Measurements from ENCODE around the gene ZNRD2.

ZNRD2 gene

GRCh38 chr11:65545853-65546216 is 24.4 kb upstream of the ZNRD2 start:
- TF ChIP-seq SNAI2 (CRISPR knock-in tag; IDR thresholded peaks at IDR 0.05) (no peak), ZFP30 (CRISPR knock-in tag; IDR thresholded peaks at IDR 0.05) (no peak), ISL1 (CRISPR knock-in tag; IDR thresholded peaks at IDR 0.05) (no peak), CSDC2 (CRISPR knock-in tag; IDR thresholded peaks at IDR 0.05) (no peak), OSR1 (CRISPR knock-in tag; IDR thresholded peaks at IDR 0.05) (no peak), ZFP3 (CRISPR knock-in tag; IDR thresholded peaks at IDR 0.05) (no peak), CREB5 (CRISPR knock-in tag; IDR thresholded peaks at IDR 0.05; ENCODE audit: low read depth) (no peak), PATZ1 (CRISPR knock-in tag; IDR thresholded peaks at IDR 0.05; ENCODE audit: borderline replicate concordance) (no peak), TOX (CRISPR knock-in tag; IDR thresholded peaks at IDR 0.05; ENCODE audit: borderline replicate concordance) (no peak), CSRNP3 (CRISPR knock-in tag; IDR thresholded peaks at IDR 0.05) (no peak), ZC3H10 (CRISPR knock-in tag; IDR thresholded peaks at IDR 0.05) (no peak), BACH2 (CRISPR knock-in tag; IDR thresholded peaks at IDR 0.05; ENCODE audit: borderline replicate concordance) (no peak), ZNF70 (CRISPR knock-in tag; IDR thresholded peaks at IDR 0.05) (no peak)
- ATAC-seq, result no peak

- no peak; the same call in 2 of the 3 replicates for ATAC-seq
- TF ChIP-seq ZFP3 (CRISPR knock-in tag; IDR thresholded peaks at IDR 0.05), result no peak
- no peak for TF ChIP-seq SNAI2 (CRISPR knock-in tag; IDR thresholded peaks at IDR 0.05)
- no peak for TF ChIP-seq PATZ1 (CRISPR knock-in tag; IDR thresholded peaks at IDR 0.05; ENCODE audit: borderline replicate concordance)
- TF ChIP-seq ESRRG (CRISPR knock-in tag; IDR thresholded peaks at IDR 0.05), result no peak
- no peak for TF ChIP-seq ZFP30 (CRISPR knock-in tag; IDR thresholded peaks at IDR 0.05)
- TF ChIP-seq TCF4 (CRISPR knock-in tag; IDR thresholded peaks at IDR 0.05; ENCODE audit: borderline replicate concordance), result no peak
- TF ChIP-seq GLIS3 (CRISPR knock-in tag; IDR thresholded peaks at IDR 0.05), result no peak
- TF ChIP-seq TOX (CRISPR knock-in tag; IDR thresholded peaks at IDR 0.05; ENCODE audit: borderline replicate concordance), result no peak
- no peak for TF ChIP-seq CSDC2 (CRISPR knock-in tag; IDR thresholded peaks at IDR 0.05)
- TF ChIP-seq BACH2 (CRISPR knock-in tag; IDR thresholded peaks at IDR 0.05; ENCODE audit: borderline replicate concordance), result no peak
- no peak for TF ChIP-seq OSR1 (CRISPR knock-in tag; IDR thresholded peaks at IDR 0.05)
- no peak for TF ChIP-seq ZNF70 (CRISPR knock-in tag; IDR thresholded peaks at IDR 0.05)
- no peak for TF ChIP-seq CSRNP3 (CRISPR knock-in tag; IDR thresholded peaks at IDR 0.05)
Observed at GRCh38 chr11:65546217-65546958, 23.9 kb upstream of the ZNRD2 start.

- ATAC-seq, result no peak
Observed at GRCh38 chr11:65547446-65548125, 22.7 kb upstream of the ZNRD2 start.

More at GRCh38 chr11:65547446-65548125, 22.7 kb upstream of the ZNRD2 start:
- TF ChIP-seq SNAI2 (CRISPR knock-in tag; IDR thresholded peaks at IDR 0.05) (no peak), TSHZ2 (CRISPR knock-in tag; IDR thresholded peaks at IDR 0.05) (no peak), ZNF565 (CRISPR knock-in tag; conservative IDR thresholded peaks at IDR 0.05; ENCODE audit: low read depth) (no peak), ARNTL (CRISPR knock-in tag; IDR thresholded peaks at IDR 0.05; ENCODE audit: borderline replicate concordance, low read depth) (no peak), ZNF8 (CRISPR knock-in tag; IDR thresholded peaks at IDR 0.05) (no peak), PPARA (CRISPR knock-in tag; IDR thresholded peaks at IDR 0.05; ENCODE audit: borderline replicate concordance) (no peak), ISL1 (CRISPR knock-in tag; IDR thresholded peaks at IDR 0.05) (no peak), TCF4 (CRISPR knock-in tag; IDR thresholded peaks at IDR 0.05; ENCODE audit: borderline replicate concordance) (no peak), CSDC2 (CRISPR knock-in tag; IDR thresholded peaks at IDR 0.05) (no peak), CSRNP3 (CRISPR knock-in tag; IDR thresholded peaks at IDR 0.05) (no peak)
